ENCODE measurements around the gene GPR35.
"Not testable (repeated sequence)": the region's sequence is repeated elsewhere in the genome, so short reads cannot be mapped to it uniquely, and the experiment has no call there.

Gene GPR35

DNA sequence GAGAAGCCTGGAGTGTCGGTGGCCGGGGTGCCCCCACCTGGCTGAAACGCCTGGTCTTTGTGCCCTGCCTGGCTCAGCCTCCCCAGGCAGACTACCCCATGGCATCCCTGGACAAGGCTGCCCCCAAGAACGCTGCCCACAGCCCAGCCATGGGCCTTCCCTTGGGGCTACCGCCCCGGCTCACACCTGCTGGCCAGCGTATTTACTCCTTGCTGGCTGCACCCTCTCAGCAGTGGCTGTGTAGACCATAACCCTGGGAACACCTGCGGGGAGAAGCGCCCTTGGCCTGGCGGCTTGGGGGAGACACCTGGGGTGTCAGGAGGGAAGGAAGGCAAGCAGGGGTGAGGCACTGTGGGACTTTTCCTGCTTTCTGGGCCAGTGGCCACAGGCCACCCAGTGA is 21.4 kb upstream of the GPR35 start:
- no peak for DNase-seq

DNA sequence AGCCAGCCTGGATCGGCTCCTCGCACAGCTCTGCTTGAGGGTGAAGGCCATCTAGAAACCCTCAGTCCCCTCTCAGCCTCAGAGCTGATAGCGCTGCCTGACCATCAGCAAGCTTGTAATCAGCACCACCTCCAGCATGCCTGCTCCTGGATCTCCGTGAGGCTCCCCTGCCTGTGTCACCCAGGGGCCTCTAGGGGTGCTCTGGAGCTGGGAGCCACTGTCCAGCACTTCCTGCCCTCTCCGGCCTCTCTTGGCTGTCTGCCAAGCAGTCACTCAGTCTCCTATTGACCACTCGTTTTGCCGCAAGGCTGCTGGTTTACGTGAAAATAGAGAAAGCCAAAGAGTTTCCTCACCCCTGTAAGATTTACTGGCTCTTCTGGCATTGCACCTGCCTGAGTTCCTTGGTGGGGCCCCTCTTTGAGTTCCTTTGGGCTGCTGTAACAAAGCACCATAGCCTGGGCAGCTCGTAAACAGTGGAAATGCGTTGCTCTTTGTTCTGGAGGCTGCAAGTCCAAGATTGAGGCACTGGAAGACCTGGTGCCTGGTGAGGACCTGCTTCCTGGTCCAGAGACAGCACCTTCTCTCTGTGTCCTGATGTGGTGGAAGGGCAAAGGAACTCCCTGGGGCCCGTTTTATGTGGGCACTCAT is 20.9 kb upstream of the GPR35 start:
- DNase-seq: peak; percentile 0

DNA sequence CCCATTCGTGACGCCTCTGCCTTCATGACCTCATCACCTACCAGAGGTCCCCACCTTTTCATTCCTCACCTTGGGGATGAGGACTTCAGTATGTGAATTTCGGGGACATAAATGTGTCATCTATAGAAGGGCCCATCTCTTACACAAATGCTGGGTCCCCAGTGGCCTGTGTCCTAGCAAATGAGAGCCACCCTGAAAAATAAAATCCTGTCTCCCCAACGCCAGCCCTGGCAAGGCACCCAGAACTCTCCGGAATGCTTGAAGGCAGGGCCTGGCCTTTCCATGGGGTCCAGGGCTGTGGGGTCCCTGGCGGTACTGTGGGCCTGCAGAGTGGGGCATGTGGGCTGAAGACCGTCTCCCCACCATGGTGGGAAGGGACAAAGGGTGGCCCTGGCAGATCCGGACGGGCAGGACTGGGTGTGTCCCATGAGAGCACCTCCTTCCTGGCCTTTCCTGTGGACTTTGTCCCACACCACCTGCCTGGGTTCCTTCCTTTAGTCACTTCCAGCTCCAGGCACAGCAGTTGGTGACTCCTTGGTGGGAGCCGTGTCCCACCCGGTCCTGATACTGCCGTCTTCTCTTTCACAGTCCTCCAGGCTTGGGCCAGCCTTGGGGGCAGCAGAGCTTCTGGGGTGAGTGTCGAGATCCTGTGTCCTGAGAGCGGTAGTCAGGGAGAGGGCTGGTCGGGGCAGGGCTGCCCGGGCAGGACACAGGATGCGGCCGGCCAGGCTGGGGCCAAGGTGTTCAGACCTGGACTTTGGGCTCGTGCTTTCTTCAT is 20.2 kb upstream of the GPR35 start:
- DNase-seq: peak; percentile 0

DNA sequence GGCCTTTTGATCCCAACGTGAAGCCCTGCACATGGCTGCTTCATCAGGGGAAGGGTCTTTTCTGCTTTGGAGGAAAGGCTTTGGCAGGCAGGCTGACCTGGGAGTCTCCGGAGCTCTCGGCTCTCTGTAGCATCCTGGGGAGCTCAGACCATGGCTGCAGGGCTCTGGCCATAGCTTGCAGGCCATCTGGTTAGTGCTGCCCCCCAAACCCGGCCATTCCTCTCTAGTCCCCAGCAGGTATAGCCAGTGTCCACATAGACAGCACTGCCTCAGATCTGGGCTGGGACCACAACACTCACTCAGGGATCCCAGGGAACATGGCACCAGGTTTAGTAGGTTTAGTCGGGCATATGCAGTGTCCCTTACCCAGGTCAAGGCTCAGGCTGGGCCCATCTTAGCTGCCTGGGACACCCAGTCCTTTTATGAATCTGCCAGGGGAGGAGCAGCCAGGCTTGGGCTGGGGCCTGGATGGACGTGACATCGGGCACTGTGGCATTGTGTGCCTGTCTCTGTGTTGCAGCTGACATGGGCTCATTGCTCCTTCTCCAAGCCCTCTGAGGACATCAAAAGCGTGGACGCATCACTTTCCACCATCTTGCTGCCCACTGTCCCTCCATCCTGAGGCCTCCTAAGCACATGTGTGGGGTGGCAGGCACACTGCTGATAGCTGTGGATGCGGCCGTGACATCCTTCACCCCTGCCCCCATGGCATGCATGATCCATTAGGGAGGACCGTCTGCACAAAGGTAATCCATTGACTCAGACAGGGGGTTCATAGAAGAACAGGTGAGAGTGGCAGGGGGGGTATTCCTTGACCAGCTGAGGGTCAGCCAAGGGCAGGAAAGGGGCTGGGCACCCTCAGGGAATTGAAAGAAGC is 19.2 kb upstream of the GPR35 start:
- DNase-seq: peak; percentile 1

DNA sequence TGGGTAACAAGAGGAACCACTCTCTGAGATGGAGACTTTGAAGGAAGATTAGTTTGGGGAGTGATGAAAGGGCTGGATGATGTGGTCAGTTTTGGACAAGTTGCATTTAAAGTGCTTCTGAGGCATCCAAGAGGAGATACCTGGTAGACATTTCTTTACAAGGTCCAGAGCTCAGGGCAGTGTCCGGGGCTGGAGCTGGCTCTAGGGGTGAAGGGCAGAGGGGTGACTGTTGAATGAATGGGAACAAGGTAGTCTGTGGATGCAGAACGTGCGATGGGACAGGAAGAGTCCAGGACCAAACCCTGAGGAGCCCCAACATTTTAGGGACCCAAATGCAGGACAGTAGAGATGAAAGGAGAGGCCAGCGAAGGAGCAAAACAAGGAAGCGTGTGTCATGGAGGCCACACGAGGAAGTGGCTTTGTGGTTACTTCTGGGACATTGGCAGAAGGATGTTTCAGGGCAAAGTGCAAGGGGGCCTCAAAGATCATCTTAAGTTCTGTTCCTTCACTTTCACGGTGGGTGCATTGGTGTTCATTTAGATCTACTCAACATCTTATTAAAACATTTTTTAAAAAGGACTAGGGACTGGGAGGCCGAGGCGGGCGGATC is 13.6 kb upstream of the GPR35 start:
- no peak for DNase-seq

DNA sequence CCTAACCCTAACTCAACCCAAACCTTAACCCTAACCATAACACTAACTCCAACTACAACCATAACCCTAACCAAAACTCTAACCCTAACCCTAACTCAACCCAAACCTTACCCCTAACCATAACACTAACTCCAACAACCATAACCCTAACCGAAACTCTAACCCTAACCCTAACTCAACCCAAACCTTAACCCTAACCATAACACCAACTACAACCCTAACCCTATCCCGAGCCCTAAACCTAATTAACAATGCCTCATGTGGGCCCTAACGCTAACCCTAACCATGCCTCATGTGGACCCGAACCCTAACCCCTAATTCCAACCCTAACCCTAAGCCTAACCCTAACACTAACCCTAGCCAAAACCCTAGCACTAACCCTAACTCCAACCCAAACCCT is 11.5 kb upstream of the GPR35 start:
- DNase-seq: no peak

DNA sequence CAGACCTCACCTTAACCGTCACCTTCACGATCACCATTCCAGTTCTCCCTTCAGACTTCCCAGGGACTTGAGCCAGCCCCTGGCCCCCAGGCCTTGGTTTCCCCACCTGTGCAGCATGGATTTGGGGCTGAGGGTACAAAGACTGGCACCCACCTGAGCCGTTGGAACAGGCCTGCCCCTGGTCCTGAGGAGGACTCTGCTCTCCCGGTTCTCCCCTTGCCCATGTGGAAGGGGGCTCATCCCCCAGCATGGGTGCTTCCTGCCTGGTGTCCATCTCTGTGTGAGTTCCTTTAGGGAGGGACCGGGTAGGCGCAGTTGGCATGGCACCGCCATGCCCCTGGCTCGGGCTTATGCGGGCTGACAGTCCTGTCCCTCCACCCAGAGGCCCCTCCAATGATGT is 10.9 kb upstream of the GPR35 start:
- DNase-seq: no peak

DNA sequence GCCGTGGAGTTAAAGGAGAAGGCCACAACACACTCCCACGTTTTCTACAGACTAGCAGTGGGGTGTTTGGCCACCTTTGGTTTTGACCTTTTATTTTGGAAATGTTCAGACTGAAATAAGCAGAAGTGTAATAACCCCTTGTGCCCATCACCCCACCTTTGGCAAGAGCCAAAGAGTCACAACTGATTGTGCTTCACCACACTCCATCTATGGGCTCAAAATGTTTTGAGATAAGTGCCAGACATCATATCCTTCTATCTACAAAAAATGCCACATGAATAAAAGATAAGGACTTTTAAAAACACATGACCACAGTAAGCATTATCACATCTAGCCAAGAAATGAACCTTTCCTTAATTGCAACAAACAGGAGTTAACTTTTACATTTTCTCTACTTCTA is 9.9 kb upstream of the GPR35 start:
- no peak for DNase-seq

DNA sequence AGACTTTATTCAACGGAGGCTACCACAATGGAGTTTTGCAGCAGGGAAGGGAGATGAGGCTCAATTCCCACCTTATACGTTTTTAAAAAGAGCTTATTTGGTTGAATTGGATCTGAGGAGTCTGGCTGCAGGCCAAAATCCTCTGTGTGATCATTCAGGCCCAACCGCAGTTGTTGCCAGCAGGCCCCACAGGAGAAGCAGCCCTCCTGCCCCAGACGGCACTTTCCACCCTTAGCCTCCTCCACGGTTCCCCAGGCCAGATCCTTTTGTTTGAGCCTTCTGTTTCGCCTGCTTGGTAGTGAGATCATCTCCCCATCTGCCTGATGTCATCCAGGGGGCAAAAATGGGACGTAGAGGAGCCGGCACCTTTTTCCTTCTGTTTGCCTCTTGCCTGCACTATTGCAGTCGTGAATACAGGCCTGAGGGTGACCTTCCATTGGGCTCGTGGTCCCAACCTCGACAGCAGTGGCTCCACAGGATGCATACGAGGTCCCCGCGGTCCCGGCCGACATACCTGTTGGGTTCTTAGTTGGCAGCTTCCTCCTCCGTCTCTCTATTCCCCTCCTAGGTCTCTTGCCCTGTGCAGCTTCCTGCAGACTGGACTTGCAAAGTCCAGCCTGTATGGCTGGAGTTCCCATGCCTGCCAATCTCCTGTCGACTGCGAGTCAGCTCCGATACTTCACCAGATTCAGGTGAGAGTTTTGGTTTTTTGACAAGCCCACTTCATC is 9.3 kb upstream of the GPR35 start:
- DNase-seq: no peak

DNA sequence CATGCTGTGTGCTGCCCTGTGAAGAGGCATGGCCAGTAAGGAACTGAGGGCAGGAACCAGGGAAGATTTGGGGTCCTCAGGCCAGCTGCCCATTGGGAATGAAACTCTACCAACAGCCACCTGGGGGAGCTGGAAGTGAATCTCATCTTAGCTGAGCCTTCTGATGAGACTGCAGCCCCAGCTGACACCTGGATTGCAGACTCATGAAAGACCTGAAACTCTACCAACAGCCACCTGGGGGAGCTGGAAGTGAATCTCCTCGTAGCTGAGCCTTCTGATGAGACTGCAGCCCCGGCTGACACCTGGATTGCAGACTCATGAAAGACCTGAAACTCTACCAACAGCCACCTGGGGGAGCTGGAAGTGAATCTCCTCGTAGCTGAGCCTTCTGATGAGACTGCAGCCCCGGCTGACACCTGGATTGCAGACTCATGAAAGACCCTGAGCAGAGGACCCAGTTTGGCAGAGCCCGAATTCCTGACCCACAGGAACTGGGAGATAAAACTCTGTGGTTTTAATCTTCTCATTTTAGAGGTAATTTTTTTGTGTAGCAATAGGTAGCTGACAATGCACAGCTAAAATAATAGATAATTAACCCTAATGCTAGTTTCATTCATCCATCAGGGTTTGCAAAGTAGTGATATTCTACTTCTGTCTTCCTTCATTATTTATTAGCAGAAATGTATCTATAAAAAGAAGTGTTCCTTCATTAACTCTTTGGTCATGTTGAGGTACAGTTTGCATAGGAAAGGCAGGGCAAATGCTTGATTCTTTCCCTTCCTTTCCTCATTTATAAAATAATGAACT is 8.2 kb upstream of the GPR35 start:
- not testable (repeated sequence) for DNase-seq

DNA sequence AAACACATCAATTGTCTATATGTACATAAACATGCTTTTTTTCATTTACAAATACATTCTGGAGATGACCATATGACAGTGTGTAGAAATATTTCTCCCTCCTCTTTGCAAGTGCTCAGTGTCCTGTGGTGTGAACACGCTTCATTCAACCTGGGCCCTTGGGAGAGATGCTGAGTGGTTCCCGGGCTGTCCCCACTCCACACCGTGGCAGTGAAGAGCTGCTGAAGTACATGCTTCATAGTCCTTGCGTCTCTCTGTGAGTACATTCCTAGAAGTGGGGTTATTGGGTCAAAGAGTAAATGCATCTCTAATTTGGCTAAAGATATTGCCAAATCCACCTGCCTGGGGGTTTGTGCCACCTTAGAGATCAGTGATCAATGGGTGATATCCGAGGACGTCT is 6.5 kb upstream of the GPR35 start:
- DNase-seq: no peak

DNA sequence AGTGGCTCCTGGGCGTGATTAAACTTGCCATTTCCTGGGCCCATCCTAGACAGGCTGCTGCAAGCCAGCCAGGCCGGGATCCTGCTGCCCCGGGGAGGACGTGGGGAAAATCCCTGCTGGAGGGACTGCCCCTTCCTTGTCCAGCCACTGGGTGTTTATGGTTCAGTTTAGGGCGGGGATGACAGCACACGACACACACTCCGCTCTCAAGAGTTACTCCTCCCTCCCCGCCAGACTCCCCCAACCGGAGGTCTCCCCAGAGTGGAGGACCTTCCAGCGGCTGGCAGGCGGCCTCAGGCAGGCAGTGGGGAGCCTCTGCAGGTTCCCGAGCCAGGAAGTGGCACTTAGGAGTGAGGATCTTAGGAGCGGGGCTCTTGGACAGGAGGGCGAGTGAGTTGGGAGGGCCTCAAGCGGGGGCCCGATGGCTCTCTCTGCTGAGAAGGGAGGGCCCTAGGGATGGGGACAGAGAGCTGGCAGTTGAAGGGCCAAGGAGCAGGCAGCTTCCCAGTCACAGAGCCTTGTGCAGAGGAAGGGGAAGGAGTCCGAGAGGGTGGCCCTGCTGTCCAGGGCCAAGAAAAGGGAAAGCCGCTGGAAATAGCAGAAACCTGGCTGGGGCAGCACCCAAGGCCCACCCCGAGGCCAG is 5.7 kb upstream of the GPR35 start:
- no peak for DNase-seq

DNA sequence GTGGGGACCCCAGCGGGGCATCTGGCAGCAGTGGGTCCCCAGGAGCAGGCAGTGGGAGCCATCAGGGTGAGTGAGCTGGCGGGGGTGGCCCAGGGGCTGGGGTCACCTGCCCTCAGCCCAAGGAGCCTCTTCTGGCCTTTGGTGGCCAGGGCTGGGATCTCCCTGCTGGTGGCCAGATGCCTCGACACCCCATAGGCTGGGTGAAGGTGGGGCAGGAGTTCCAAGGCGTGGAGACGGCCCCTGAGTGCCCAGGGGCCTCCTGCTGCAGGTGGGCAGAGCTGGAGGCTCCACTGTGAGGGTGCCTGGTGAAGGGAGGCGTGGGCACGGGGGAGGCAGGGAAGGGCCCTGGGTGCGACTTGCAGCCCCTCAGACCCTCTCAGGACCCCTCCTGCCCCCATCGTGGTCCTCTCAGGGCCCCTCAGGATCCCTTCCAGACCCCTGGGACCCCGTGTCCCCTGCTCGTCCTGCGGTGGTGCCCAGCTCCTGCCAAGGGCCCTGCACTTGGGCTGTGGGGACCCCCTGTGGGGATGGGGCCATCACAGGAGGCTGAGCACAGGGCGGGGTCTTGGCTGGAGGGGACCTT is 5.0 kb upstream of the GPR35 start:
- DNase-seq: no peak

DNA sequence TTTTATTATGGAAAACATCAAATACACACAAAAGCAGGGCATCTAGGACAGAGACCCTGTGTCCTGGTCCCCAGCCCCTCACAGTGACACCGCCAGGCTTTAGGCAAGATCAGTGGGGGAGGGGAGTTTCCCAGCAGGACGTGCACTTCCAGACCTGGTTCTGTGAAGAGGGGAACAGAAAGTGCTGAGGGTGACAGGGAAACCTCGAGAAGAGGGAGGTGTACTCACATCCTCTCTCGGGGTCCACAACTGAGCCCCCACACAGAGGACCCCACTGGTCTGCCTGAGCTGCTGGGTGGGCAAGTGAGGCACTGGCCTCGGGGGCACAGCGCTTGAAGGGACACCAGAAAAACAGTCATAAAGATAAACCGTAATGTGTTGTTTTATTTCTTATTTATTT is 4.4 kb upstream of the GPR35 start:
- no peak for DNase-seq

DNA sequence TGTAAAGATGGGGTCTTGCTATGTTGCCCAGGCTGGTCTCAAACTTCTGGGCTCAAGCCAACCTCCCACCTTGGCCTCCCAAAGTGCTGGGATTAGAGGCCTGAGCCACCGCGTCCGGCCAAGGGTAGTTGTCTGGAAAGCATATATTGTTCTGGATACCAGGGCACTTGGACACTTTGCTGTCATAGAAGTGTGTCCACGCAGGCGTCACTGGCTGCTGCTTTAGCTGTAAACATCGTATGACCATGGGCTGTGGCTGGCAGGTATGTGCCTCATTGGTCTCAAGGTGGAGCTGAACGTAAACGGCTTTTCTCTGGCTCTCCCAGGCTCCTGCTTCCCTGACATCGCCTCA is 3.2 kb upstream of the GPR35 start:
- DNase-seq: no peak

DNA sequence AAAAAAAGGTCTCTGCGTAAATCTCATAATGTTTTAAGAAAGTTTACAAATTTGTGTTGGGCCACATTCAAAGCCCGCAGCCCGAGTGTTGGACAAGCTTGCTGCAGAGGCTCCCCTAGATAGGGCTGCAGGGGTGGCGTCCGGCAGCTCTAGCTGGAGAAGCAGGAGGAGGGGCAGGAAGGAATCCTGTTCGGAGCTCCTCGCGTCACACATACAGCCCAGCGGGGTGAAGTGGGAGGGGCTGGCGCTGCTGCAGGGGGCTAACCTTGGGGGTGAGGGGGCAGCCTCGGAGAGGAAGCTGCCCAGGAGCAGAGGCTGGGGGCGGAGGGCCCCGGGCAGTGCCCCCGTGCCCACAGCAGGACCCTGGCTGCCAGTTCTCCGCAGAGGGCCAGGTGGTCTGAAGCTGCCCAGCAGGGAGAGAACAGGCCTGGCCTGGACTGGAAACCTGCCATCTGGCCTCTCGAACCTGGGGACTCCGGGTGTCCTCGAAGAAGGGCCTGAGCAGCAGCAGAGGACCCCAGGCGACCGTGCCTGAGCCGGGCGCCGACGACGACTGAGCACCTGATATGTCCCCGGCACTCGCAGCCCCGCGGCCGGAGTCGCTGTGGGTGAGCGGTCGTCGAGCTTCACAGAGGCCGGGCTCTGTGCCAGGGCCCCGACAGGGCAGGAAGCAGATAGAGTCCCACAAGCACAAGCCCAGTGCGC is 2.6 kb upstream of the GPR35 start:
- peak; percentile 56 for DNase-seq

DNA sequence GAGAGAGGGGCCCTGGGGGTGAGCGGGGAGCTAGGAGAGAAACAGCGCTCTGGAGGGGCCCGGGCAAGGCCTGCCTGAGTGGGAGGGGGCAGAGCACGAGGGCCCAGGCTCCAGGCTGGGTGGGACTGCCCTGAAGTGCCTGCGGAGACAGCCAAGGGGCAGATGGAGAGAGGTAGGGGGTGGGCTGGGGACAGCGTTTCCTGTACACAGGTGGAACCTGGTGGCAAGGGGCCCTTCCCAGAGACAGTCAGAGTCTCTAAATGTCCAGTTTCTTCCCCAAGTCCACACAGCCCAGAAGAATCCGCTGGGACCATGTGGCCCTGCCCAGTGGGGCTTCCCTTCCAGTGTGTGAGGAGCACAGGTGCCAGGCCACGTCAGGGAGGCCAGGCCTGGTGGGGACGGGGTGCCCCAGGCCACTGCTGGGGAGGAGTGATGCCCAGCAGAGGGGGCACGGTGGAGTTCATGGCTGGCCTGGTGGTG is 1.7 kb upstream of the GPR35 start:
- no peak for DNase-seq

DNA sequence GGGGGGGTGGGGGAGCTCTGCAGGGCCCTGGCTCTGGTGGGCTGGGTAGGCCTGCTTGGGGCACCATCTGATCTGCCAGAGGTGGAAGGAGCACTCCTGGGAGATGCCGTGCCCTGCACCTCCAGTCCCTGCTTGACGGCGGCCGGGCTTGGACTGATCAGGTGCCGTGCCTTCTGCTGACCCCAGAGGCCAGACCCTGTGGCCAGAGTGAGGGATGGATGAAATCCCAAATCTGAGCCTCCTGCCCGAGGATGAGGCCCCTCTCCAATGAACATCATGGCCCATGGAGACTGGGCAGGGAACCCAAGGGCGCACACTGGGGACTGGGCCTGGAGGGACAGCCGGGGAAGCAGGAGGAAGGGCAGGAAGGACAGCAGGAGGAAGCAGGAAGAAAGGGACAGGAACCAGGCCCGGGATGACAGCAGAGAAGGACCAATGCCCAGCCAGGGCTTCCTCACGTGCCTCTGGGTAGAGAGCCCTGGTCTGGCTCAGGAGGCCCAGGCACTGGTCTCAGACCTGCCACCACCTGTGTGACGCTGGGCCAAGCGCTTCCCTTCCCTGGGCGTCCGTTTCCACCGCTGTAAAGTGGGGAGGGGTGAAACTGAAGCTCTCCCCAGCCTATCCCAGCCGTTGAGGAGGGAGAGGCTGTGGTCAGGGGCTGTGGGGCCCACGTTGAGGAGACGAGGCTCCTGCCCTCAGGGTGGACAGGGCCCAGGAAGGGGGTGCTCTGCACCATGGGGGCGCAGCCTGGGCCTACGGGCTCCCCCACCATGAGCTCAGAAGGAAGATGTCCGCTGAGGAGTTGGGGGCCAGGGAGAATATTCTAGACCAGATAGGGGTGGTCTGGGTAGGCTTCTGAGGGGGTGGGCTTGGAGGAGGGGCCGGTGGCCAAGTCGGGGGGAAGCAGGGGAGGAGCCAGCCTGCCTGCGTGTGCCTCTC is 1.0 kb upstream of the GPR35 start:
- no peak for DNase-seq
